ENCODE results near the gene PTPMT1.

- TF ChIP-seq EZH2 (IDR thresholded peaks at IDR 0.05; ENCODE audit: low read depth, unreplicated experiment), result no peak
- TF ChIP-seq CTCF (conservative IDR thresholded peaks at IDR 0.05; ENCODE audit: low read depth in 2 of 2), result no peak
- TF ChIP-seq JUNB (IDR thresholded peaks at IDR 0.05; ENCODE audit: unreplicated experiment), result no peak
- no peak for TF ChIP-seq POLR2AphosphoS5 (IDR thresholded peaks at IDR 0.05; ENCODE audit: low read depth)
- TF ChIP-seq STAT1 (IDR thresholded peaks at IDR 0.05; ENCODE audit: unreplicated experiment), result no peak
- no peak for TF ChIP-seq EZH2phosphoT487 (IDR thresholded peaks at IDR 0.05; ENCODE audit: unreplicated experiment)
- TF ChIP-seq NANOG (IDR thresholded peaks at IDR 0.05; ENCODE audit: borderline replicate concordance), result no peak
- no peak for TF ChIP-seq ETS1 (IDR thresholded peaks at IDR 0.05)
- no peak for TF ChIP-seq CREB1 (CRISPR knock-in tag; IDR thresholded peaks at IDR 0.05; ENCODE audit: low read depth)
- TF ChIP-seq REST (IDR thresholded peaks at IDR 0.05; ENCODE audit: unreplicated experiment), result no peak
- no peak for TF ChIP-seq ZNF331 (CRISPR knock-in tag; IDR thresholded peaks at IDR 0.05; ENCODE audit: low read depth)
- no peak for TF ChIP-seq ZNF462 (CRISPR knock-in tag; IDR thresholded peaks at IDR 0.05)
- TF ChIP-seq ZNF114 (CRISPR knock-in tag; IDR thresholded peaks at IDR 0.05), result no peak
These were observed 37.9 kb downstream of the PTPMT1 start for GRCh38 chr11:47603295-47603694.

Data from GM23338 (cell line).